HCT116 (cell line): Measurements from ENCODE around the gene FAR2. TPM values are rescaled to one million over a fixed set of nuclear protein-coding genes. Genes with fewer than 3 reads are reported as not detected.

Experiments used
- ATAC-seq: fragments of 200-7000 bp; cut with Tn5 transposase; 2 replicates; pipeline ENCODE4 v1.9.1; 2020; ENCODE audit warnings: mild to moderate bottlenecking, moderate library complexity
- BruUV-seq: library from RNA; stranded (reverse); fragments of 400-500 nt; replicated peaks from 2 replicates; lab custom pipeline; 2021; lab: Mats Ljungman, UMichigan
- CTCF ChIA-PET: fragments of 300-600 bp; sonication (Branson Sonifier 250); formaldehyde crosslinking; loops from one replicate; lab custom pipeline; 2021; ENCODE audit warnings: antibody characterized with exemption; lab: Charles Lee
- POLR2A ChIA-PET: fragments of 300-600, 350-600 bp; sonication (Branson Sonifier 250); formaldehyde crosslinking; loops from one replicate; lab custom pipeline; 2021; ENCODE audit warnings: antibody characterized with exemption; lab: Charles Lee
- RAD21 ChIA-PET, 2 experiments: fragments of 300-600 bp; sonication (Branson Sonifier 250); formaldehyde crosslinking; loops; one replicate each; lab custom pipeline; 2023; ENCODE audit warnings: low total read pairs in 2 of 2; ENCODE audit not compliant: uncharacterized antibody in 2 of 2, unreplicated experiment in 2 of 2, low non-redundant PET in 1 of 2; lab: Charles Lee
- DNase-seq: peaks from one replicate; pipeline ENCODE4 v3.0.0-alpha.2; 2010; ENCODE audit warnings: low read depth, low spot score
- H2AFZ ChIP-seq: fragments of 200-600 bp; shearing (Covaris generic), sonication (generic); 2 replicates; pipeline ENCODE4 v1.6.1; 2017; ENCODE audit warnings: low read depth, mixed run types, mixed read lengths, antibody characterized with exemption, low read length; ENCODE audit not compliant: poor library complexity, severe bottlenecking
- H3K27ac ChIP-seq: 2 replicates; pipeline ENCODE4 v1.5.1; 2012; ENCODE audit warnings: low read depth, low read length
- H3K27me3 ChIP-seq: fragments of 200-600 bp; sonication (generic); 2 replicates; pipeline ENCODE4 v1.6.1; 2016; ENCODE audit warnings: mixed run types, low read length, mixed read lengths; ENCODE audit not compliant: insufficient read depth
- H3K36me3 ChIP-seq, 2 experiments: fragments of 200-500 bp in 1 of 2; fragments of 200-600 bp in 1 of 2; sonication (Bioruptor generic) in 1 of 2; sonication (generic) in 1 of 2; 2 replicates each; pipeline versions ENCODE4 v1.5.1 to v1.6.1; 2014 to 2016; ENCODE audit warnings: low read length in 2 of 2, inconsistent platforms in 1 of 2, mixed read lengths in 1 of 2, mixed run types in 1 of 2; ENCODE audit not compliant: insufficient read depth in 2 of 2, control insufficient read depth in 1 of 2
- H3K4me1 ChIP-seq, 2 experiments: fragments of 200-600 bp in 1 of 2; sonication (generic) in 1 of 2; 2 replicates each; pipeline versions ENCODE4 v1.5.1 to v1.6.1; 2012 to 2017; ENCODE audit warnings: low read length in 2 of 2, inconsistent platforms in 1 of 2, mild to moderate bottlenecking in 1 of 2, mixed read lengths in 1 of 2, mixed run types in 1 of 2, moderate library complexity in 1 of 2; ENCODE audit not compliant: insufficient read depth in 2 of 2, control insufficient read depth in 1 of 2
- H3K4me2 ChIP-seq: fragments of 200-600 bp; sonication (generic); 2 replicates; pipeline ENCODE4 v1.6.1; 2017; ENCODE audit warnings: mixed run types, low read length, mixed read lengths
- H3K4me3 ChIP-seq, 2 experiments: fragments of 200-600 bp in 1 of 2; sonication (generic) in 1 of 2; replicated peaks in 1 of 2; 2 replicates each; pipeline ENCODE4 v1.5.1; 2011 to 2016; ENCODE audit warnings: low read length in 2 of 2, control low read depth in 1 of 2, low read depth in 1 of 2, mild to moderate bottlenecking in 1 of 2, mixed read lengths in 1 of 2, mixed run types in 1 of 2
- H3K79me2 ChIP-seq: fragments of 200-600 bp; sonication (generic); 2 replicates; pipeline ENCODE4 v1.6.1; 2017; ENCODE audit warnings: mild to moderate bottlenecking, mixed run types, low read length, moderate library complexity, mixed read lengths; ENCODE audit not compliant: insufficient read depth
- H3K9ac ChIP-seq: fragments of 200-600 bp; sonication (generic); 2 replicates; pipeline ENCODE4 v1.6.1; 2016; ENCODE audit warnings: low read length, mixed read lengths
- H3K9me2 ChIP-seq: fragments of 200-600 bp; sonication (generic), shearing (Covaris generic); 2 replicates; pipeline ENCODE4 v1.6.1; 2017; ENCODE audit warnings: mixed run types, mild to moderate bottlenecking, moderate library complexity; ENCODE audit not compliant: insufficient read depth
- H3K9me3 ChIP-seq, 2 experiments: fragments of 200-500 bp in 1 of 2; fragments of 200-600 bp in 1 of 2; sonication (Bioruptor generic) in 1 of 2; sonication (generic) in 1 of 2; 2 replicates each; pipeline ENCODE4 v1.6.1; 2014 to 2017; ENCODE audit warnings: low read length in 2 of 2, mixed read lengths in 2 of 2, inconsistent platforms in 1 of 2, low read depth in 1 of 2, mild to moderate bottlenecking in 1 of 2, mixed run types in 1 of 2, moderate library complexity in 1 of 2; ENCODE audit not compliant: control insufficient read depth in 1 of 2, insufficient read depth in 1 of 2
- H4K20me1 ChIP-seq: fragments of 200-600 bp; sonication (generic), shearing (Covaris generic); 2 replicates; pipeline ENCODE4 v1.6.1; 2017; ENCODE audit warnings: mixed run types, mild to moderate bottlenecking, moderate library complexity; ENCODE audit not compliant: insufficient read depth
- ATF3 ChIP-seq: IDR thresholded peaks from 2 replicates; pipeline ENCODE4 v1.6.1; 2012
- CEBPB ChIP-seq: IDR thresholded peaks from 2 replicates; pipeline ENCODE4 v1.6.1; 2012; ENCODE audit warnings: low read depth
- CTCF ChIP-seq, 3 experiments: fragments of 200-600 bp in 1 of 3; sonication (generic) in 1 of 3; IDR thresholded peaks in 2 of 3; conservative IDR thresholded peaks in 1 of 3; 2 replicates each; pipeline ENCODE4 v1.5.1; 2012 to 2017; ENCODE audit warnings: low read depth in 2 of 3, low read length in 2 of 3, antibody characterized with exemption in 1 of 3, borderline replicate concordance in 1 of 3, control low read depth in 1 of 3, mild to moderate bottlenecking in 1 of 3, mixed read lengths in 1 of 3, mixed run types in 1 of 3, moderate library complexity in 1 of 3; ENCODE audit not compliant: insufficient read depth in 1 of 3
- EGR1 ChIP-seq: IDR thresholded peaks from 2 replicates; pipeline ENCODE4 v1.6.1; 2012; ENCODE audit warnings: low read depth
- ELF1 ChIP-seq: IDR thresholded peaks from 2 replicates; pipeline ENCODE4 v1.6.1; 2012; ENCODE audit warnings: low read depth, borderline replicate concordance
- EZH2 ChIP-seq: fragments of 200-600 bp; sonication (generic); IDR thresholded peaks from 2 replicates; pipeline ENCODE4 v1.6.1; 2017; ENCODE audit warnings: antibody characterized with exemption, mixed run types
- EZH2phosphoT487 ChIP-seq: fragments of 200-600 bp; IDR thresholded peaks from 2 replicates; pipeline ENCODE4 v1.6.1; 2018; ENCODE audit warnings: antibody characterized with exemption, borderline replicate concordance
- FOSL1 ChIP-seq: IDR thresholded peaks from 2 replicates; pipeline ENCODE4 v1.6.1; 2012; ENCODE audit warnings: low read depth
- JUND ChIP-seq: IDR thresholded peaks from 2 replicates; pipeline ENCODE4 v1.6.1; 2012
- POLR2A ChIP-seq: IDR thresholded peaks from 2 replicates; pipeline ENCODE4 v1.7.0; 2011; ENCODE audit warnings: borderline replicate concordance; ENCODE audit not compliant: insufficient read depth, insufficient read length; ENCODE audit errors: extremely low read depth
- POLR2AphosphoS5 ChIP-seq: IDR thresholded peaks from 2 replicates; pipeline ENCODE4 v1.6.1; 2011; ENCODE audit warnings: mild to moderate bottlenecking, low read depth, low read length, moderate library complexity
- SIN3A ChIP-seq: IDR thresholded peaks from 2 replicates; pipeline ENCODE4 v1.6.1; 2012; ENCODE audit warnings: low read depth
- SRF ChIP-seq: IDR thresholded peaks from 2 replicates; pipeline ENCODE4 v1.6.1; 2012; ENCODE audit warnings: low read depth
- TCF7L2 ChIP-seq: IDR thresholded peaks from 2 replicates; pipeline ENCODE4 v1.7.0; 2011; ENCODE audit warnings: borderline replicate concordance, inconsistent platforms; ENCODE audit not compliant: insufficient read depth, insufficient read length; ENCODE audit errors: extremely low read depth
- YY1 ChIP-seq: IDR thresholded peaks from 2 replicates; pipeline ENCODE4 v1.6.1; 2011; ENCODE audit warnings: low read length, low read depth, moderate library complexity, mild to moderate bottlenecking; ENCODE audit not compliant: insufficient replicate concordance; ENCODE audit errors: extremely low read depth
- ZFX ChIP-seq: fragments of 450-650 bp; IDR thresholded peaks from 2 replicates; pipeline ENCODE4 v1.6.1; 2017
- ZNF274 ChIP-seq: fragments of 200-500 bp; sonication (Bioruptor generic); IDR thresholded peaks from 2 replicates; pipeline ENCODE4 v1.6.1; 2014; ENCODE audit warnings: mild to moderate bottlenecking, low read depth, low read length, inconsistent platforms
- intact Hi-C: fragments of 100-400 bp; cut with micrococcal nuclease; formaldehyde crosslinking; loops from 2 replicates; pipeline ENCODE4 v1.10.0; 2022
- total RNA-seq: library from RNA; stranded (reverse); gene quantifications from one replicate; pipeline ENCODE4 v1.2.1, GENCODE V29; 2021; ENCODE audit not compliant: unreplicated experiment

The FAR2 gene
- total RNA-seq, 1 experiment from 2014 or later: 9.7 TPM

- Histone ChIP-seq H3K9me2 (no peaks in the 10 kb centered on the region), H3K9me3 (no peaks in the 10 kb centered on the region), H3K36me3 (peaks cover 13 to 18% of the 10 kb centered on the region in 2 experiments), H3K27me3 (no peaks in the 10 kb centered on the region), H3K4me2 (no peak overlapping the region), H3K27ac (no peak overlapping the region), H4K20me1 (peaks cover 2% of the 10 kb centered on the region; the same call in 1 of the 2 replicates), H3K9ac (no peak overlapping the region), H2AFZ (no peak overlapping the region), H3K4me3 (no peak overlapping the region), H3K79me2 (peaks cover 77% of the 10 kb centered on the region), H3K4me1 (no peaks in the 10 kb centered on the region)
- POLR2A ChIA-PET: no interaction called here
- intact Hi-C loops: no loop called here
- RAD21 ChIA-PET: no interaction called here
- DNase-seq: no peak
- no peak for ATAC-seq
- BruUV-seq: no TSS peak
- CTCF ChIA-PET: no interaction called here
- TF ChIP-seq ZNF274 (no peak), ATF3 (no peak), YY1 (no peak), JUND (no peak), CTCF (IDR thresholded peaks at IDR 0.05 in 2 of 3, conservative IDR thresholded peaks at IDR 0.05 in 1 of 3; ENCODE audit: borderline replicate concordance in 1 of 3, insufficient read depth in 1 of 3, low read depth in 2 of 3, low read length in 2 of 3) (no peak)
These were observed 224.9 kb downstream of the FAR2 start for GRCh38 chr12:29374012-29374411.

GRCh38 chr12:29374913-29375312 lies 225.8 kb downstream of the FAR2 start:
- ChIA-PET RAD21 (no interaction called here), POLR2A (no interaction called here)
- Histone ChIP-seq H3K27me3 (no peaks in the 10 kb centered on the region), H2AFZ (no peak overlapping the region), H3K4me2 (no peak overlapping the region), H3K36me3 (peaks cover 11 to 13% of the 10 kb centered on the region in 2 experiments)
- no peak for ATAC-seq
- TF ChIP-seq ATF3: no peak
- TF ChIP-seq SRF: no peak
- no peak for TF ChIP-seq ELF1
- no peak for TF ChIP-seq SIN3A
- no peak for TF ChIP-seq POLR2AphosphoS5
- no peak for TF ChIP-seq CTCF (IDR thresholded peaks at IDR 0.05 in 2 of 3, conservative IDR thresholded peaks at IDR 0.05 in 1 of 3; ENCODE audit: borderline replicate concordance in 1 of 3, insufficient read depth in 1 of 3, low read depth in 2 of 3, low read length in 2 of 3)
- no peak for TF ChIP-seq YY1
- TF ChIP-seq EZH2phosphoT487: no peak
- TF ChIP-seq CEBPB: no peak
- no peak for TF ChIP-seq TCF7L2
- TF ChIP-seq FOSL1: no peak
- no peak for TF ChIP-seq POLR2A
- TF ChIP-seq ZFX: no peak
- TF ChIP-seq EZH2: no peak
- TF ChIP-seq EGR1: no peak
- TF ChIP-seq, all 23 proteins: peak for 0
- no TSS peak for BruUV-seq
- Histone ChIP-seq H3K9me3 (no peaks in the 10 kb centered on the region), H3K9me2 (no peaks in the 10 kb centered on the region), H3K4me3 (no peak overlapping the region), H3K27ac (no peak overlapping the region), H3K4me1 (peaks cover 4 to 8% of the 10 kb centered on the region in 2 experiments; a peak in 3 of 4 replicates), H3K79me2 (peaks cover 86% of the 10 kb centered on the region), H3K9ac (no peak overlapping the region), H4K20me1 (peaks cover 2% of the 10 kb centered on the region; the same call in 1 of the 2 replicates)
- DNase-seq: no peak
- CTCF ChIA-PET: no interaction called here
- intact Hi-C loops: no loop called here
